ENCODE data around the gene RGS11. TPM values are rescaled to one million over a fixed set of nuclear protein-coding genes. Genes with fewer than 3 reads are reported as not detected.

Gene RGS11
- total and polyA plus RNA-seq, 2 of the 4 experiments (the other 2 are of a cell fraction), result under 0.01 to 0.48 TPM

- H3K4me1 ChIP-seq (ENCODE audit: control insufficient read depth, insufficient read depth, low read length), result no peaks in the 10 kb centered on the region
- no peak overlapping the region for H3K4ac ChIP-seq (ENCODE audit: low read depth, low read length)
- H3K4me3 ChIP-seq (ENCODE audit: insufficient read depth, low read depth, low read length), result peak overlapping the region; percentile 87; the same call in 1 of the 2 replicates
- peak overlapping the region; percentile 53; the same call in 1 of the 2 replicates for H4K5ac ChIP-seq (ENCODE audit: low read depth, low read length)
- H2BK20ac ChIP-seq (ENCODE audit: low read depth, low read length), result no peak overlapping the region
- H3K36me3 ChIP-seq (ENCODE audit: control insufficient read depth, insufficient read depth, low read length), result peaks cover 13% of the 10 kb centered on the region
- ChIA-PET CTCF (no interaction called here), POLR2A (ENCODE audit: unreplicated experiment) (interaction anchor here (0.6 kb wide), 1 partner anchor 173 kb away, joined by 3 read pairs; no protein-coding TSS in a partner anchor)
- H4K91ac ChIP-seq (ENCODE audit: insufficient read depth, low read depth, low read length), result no peak overlapping the region
- 100% methylated on average over 1 of the region's 22 CpGs; no CpG with 5 or more reads in 1 of the 2 experiments for WGBS, 2 experiments (ENCODE audit: extremely low coverage in 2 of 2, insufficient read length in 1 of 2)
- in situ Hi-C loops (cut with MboI; ENCODE audit: low sequenced_read_pairs), result no loop called here
- peak overlapping the region; percentile 48 to 93 for H4K8ac ChIP-seq (ENCODE audit: low read depth in 2 of 2, low read length in 2 of 2)
- H3K23ac ChIP-seq (ENCODE audit: low read depth, low read length), result no peak overlapping the region
- peaks cover 9% of the 10 kb centered on the region; the same call in 1 of the 2 replicates for H3K9me1 ChIP-seq (ENCODE audit: insufficient read depth, low read length)
- no TSS peak for BruUV-seq (replicated peaks)
- H3K14ac ChIP-seq (replicated peaks; ENCODE audit: low read depth, low read length), result no peak overlapping the region
- DNase-seq, result no peak
- H2AK5ac ChIP-seq (ENCODE audit: low read depth, low read length), result no peak overlapping the region; the same call in 1 of the 2 replicates
- peak overlapping the region; percentile 89 for H3K4me2 ChIP-seq (ENCODE audit: low read depth, low read length)
- H2AK9ac ChIP-seq (replicated peaks; ENCODE audit: low read depth, low read length, poor library complexity), result no peak overlapping the region
- peaks cover 9 to 39% of the 10 kb centered on the region in 2 experiments; a peak in 3 of 4 replicates for H3K79me1 ChIP-seq (ENCODE audit: low read depth in 1 of 2, low read length in 2 of 2)
- peaks cover 41% of the 10 kb centered on the region for H4K20me1 ChIP-seq (ENCODE audit: insufficient read depth, low read length)
- H3K9ac ChIP-seq (ENCODE audit: low read depth, low read length), result no peak overlapping the region
- H3K18ac ChIP-seq (ENCODE audit: low read depth, low read length), result no peak overlapping the region
- H3K27ac ChIP-seq (ENCODE audit: insufficient read depth, low read length), result no peak overlapping the region
- TF ChIP-seq CHD1 (IDR thresholded peaks at IDR 0.05; ENCODE audit: low read depth, low read length) (no peak), MAFK (IDR thresholded peaks at IDR 0.05; ENCODE audit: low read depth, low read length) (peak; percentile 32)
- intact Hi-C loops (cut with micrococcal nuclease), result no loop called here
- dilution Hi-C loops (cut with HindIII; ENCODE audit: low sequenced_read_pairs, unreplicated experiment), result no loop called here
- no peaks in the 10 kb centered on the region for H3K9me3 ChIP-seq (ENCODE audit: control insufficient read depth, insufficient read depth, low read length)
- no peak for ATAC-seq (ENCODE audit: low read depth)
- H2BK15ac ChIP-seq (ENCODE audit: low read depth, low read length), result no peak overlapping the region
- H3K27me3 ChIP-seq (ENCODE audit: control insufficient read depth, insufficient read depth, low read length), result no peaks in the 10 kb centered on the region
- H2AFZ ChIP-seq (replicated peaks; ENCODE audit: low read length, poor library complexity), result no peak overlapping the region
- H3K56ac ChIP-seq (ENCODE audit: extremely low read depth, insufficient read depth, low read length), result no peak overlapping the region
- H2BK120ac ChIP-seq (ENCODE audit: low read depth, low read length), result no peak overlapping the region
- H2BK5ac ChIP-seq (ENCODE audit: low read depth, low read length, poor library complexity, severe bottlenecking), result no peak overlapping the region
Measured at GRCh38 chr16:229731-230281, 45.9 kb downstream of the RGS11 start.
